ENCODE data around the gene NGFR.

The NGFR gene

DNA sequence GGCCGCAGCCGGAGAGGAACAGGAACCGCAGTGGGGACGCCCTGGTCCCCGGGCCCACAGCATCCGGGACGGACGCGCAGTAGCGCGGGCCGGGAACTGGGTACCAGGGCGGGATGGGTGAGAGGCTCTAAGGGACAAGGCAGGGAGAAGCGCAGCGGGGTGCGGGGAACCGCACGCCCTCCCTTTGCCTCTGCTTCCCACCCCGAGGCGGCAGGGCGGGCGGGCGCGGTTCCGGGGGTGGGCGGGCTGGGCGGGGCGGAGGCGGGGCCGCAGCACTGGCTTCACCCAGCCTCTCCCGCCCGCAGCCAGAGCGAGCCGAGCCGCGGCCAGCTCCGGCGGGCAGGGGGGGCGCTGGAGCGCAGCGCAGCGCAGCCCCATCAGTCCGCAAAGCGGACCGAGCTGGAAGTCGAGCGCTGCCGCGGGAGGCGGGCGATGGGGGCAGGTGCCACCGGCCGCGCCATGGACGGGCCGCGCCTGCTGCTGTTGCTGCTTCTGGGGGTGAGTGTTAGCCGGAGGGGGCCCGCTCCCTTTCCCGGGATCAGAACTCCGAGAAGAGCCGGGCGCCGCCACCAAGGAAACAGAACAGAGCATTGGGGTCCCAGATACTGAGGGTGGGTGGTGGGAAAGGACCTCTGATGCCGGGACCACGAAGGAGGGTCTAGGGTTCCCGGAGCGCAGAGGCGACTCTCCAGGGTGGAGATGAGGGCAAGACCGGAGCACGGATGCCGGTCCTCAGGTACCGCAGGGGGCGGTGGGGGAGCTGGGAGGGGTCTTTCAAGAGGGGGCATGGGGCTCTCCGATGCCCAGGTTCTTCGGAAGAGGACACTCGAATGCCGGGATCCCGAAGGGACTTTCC, at the start of gene NGFR:
NGFR (plus strand) TSS at position 308 of the 856 bp plus-strand sequence; CDS start at position 433, 125 bp downstream.
- DNase-seq (ENCODE audit: low read depth, low spot score), result no peak

DNA sequence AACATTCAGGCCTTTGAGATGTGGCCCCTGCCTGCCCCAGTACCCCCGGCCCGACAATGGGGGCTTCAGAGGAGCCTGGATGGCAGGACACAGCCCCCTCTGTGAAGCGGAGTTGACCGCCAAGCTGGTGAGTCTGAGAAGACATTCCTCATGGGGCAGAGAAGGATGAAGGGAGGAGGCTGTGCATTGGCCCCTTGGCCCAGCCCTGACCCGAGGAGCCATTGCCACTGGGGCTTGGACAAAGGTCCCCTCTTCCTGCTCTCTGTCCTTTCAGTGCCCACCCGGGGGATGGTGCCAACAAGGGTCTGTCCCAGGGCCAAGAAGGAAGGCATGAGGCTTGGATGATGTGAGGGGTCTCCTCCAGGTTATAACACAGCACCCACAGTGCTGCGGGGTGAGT, 49.5 kb upstream of the NGFR start:
- DNase-seq (ENCODE audit: low read depth, low spot score), result no peak

- no peak for DNase-seq (ENCODE audit: low read depth, low spot score)
Observed at GRCh38 chr17:49447628-49448302, 47.3 kb upstream of the NGFR start.

- no peak for DNase-seq (ENCODE audit: low read depth, low spot score)
Observed at GRCh38 chr17:49450181-49450580, 44.9 kb upstream of the NGFR start.

- DNase-seq (ENCODE audit: low read depth, low spot score), result no peak
Observed at GRCh38 chr17:49450735-49451134, 44.4 kb upstream of the NGFR start.

DNA sequence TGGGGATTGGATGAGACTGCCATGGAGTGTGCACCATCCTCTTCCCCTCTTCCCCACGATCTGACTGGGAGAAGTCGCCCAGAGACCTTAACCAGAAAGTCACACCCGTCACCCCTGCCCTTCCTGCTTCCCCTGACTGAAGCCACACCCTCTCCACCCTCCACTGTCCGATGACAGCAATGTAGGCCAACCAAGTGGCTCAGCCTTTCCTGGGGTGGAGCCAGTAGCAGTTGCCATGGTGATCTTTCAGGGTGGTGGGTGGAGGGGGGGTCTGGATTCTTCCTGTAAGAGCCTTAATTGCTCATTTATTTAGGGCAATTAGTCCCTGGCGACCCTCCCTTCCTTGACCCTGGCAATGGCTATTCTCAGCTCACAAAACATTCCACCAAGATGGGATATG, 42.9 kb upstream of the NGFR start:
- DNase-seq (ENCODE audit: low read depth, low spot score), result no peak

- DNase-seq (ENCODE audit: low read depth, low spot score), result no peak
Observed at GRCh38 chr17:49452661-49453060, 42.4 kb upstream of the NGFR start.

DNA sequence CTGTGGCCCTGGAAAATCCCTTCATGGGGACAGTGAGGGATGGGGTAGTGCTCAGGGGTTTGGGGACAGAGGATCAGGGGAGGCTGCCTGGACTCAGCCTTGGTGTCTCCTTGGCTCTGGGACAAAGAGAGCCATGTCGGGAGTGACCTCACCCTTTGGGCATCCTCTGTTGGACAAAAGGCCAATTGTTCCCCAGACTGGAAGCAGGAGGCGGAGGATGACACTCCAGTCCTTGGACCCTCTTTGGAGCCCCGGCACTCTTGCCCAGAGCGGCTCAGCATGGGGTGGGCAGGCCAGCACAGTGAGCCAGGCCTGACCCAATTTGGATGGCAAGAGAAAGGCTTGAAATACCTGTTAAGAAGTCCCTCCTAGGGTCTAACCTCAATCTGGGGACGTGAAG, 41.0 kb upstream of the NGFR start:
- no peak for DNase-seq (ENCODE audit: low read depth, low spot score)

DNA sequence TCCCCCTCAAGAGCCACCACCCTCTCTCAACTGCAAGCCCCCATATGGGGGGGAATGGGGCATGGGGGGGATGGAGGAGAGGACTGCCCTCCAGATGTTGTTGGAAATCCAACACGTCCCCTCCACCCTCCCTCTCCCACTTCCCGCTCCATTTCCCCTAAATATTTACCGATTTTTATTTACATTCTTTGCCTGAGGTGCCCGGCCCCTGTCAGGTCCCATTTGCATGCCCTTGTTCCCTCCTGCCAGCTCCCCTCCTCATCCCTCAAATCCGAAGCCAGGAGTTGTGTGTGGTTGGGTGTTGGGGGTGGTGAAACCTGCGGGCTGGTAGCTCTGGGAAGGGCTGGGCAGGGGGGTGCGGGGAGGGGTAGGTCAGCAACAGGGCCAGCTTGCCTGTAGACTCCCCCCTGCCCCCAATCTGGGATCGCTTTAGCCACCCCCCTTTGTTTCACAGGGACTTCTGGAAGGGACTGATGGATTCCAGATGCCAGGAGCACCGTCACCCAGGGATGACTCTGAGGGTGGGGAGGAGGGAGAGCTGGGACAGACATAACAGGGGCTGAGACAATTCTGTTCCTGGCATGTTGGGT, 39.7 kb upstream of the NGFR start:
- no peak for DNase-seq (ENCODE audit: low read depth, low spot score)

DNA sequence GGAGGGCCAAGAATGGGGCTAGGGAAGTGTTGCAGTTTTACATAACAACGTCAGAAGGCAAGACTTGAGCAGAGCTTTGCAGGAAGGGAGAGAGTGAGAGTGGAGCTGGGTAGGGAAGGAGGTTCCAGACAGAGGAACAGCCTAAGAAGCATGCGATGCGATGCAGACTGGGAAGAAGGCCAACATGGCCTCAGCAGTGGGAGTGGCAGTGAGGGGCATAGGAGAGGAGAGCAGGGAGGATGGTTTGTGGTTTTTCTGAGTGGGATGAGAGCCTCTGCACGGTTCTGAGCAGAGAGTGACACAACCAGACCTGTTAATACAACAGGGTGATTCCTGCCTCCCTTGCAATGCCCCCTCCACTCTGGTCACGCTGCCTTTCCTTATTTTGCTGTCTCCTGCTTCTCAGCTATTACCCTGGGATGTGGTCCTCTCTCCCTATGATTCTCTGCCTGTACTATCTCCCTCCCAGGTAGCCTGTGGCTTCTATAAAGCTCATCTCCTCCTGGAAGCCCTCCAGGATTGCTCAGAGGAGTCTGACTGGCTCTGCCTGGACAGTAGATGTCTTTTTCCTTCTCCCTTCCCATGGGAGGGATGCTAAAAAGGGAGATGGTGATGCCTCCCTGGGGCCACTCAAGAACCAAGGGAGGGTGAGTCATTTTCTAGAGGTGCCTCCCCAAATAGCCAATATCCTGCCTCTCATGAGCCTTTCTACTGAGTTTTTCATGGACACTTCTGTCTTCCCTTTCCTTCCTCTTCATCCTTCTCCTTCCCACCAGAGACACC, 38.7 kb upstream of the NGFR start:
- DNase-seq (ENCODE audit: low read depth, low spot score), result no peak

- DNase-seq (ENCODE audit: low read depth, low spot score), result no peak
Observed at GRCh38 chr17:49457564-49458535, 37.2 kb upstream of the NGFR start.

DNA sequence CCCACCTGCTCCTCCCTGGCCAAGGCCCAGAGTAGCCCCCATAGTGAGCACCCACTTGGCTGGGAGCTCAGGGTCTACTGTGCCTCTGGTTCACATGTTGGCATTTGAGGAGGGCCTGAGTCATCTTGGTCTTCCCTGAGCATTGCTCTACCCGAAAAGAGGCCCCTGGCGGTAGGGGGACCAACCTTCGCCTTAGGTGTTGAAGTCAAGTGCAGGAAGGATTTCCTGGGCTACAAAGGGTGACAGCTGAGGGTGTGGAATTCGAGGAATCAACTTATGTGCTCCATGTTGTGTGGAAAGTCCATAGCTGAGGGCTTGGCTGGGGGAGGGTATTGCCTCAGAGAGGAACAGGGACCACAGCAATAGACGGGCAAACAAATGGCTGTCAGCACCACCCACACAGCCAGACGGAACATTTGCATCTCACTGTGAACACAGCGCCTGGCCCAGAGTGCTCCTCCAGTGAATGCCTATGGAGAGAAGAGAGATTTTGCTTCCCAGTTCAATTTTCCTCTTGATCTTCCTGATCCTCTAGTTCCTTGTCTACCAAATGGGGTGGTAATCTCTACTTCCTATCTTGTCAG, 35.6 kb upstream of the NGFR start:
- no peak for DNase-seq (ENCODE audit: low read depth, low spot score)

DNA sequence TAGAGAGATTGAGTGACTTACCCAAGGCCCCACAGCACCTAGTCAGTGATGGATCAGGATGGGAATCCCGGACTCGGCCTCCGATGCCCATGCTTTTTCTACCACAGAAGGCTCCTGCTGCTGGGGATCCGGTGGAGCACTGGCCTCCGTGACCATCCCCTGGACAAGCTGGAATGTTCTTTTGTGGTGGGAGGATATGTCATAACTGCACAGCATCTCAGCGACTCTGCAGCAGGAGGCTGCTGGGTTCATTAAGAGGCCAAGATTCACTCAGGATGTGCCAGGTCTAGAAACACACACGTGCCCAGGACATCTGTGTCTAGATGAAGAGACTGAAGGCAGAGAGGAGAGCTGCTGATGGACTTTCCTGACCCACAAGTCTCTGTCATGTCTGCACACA, 34.7 kb upstream of the NGFR start:
- DNase-seq (ENCODE audit: low read depth, low spot score), result no peak

- no peak for DNase-seq (ENCODE audit: low read depth, low spot score)
Observed at GRCh38 chr17:49461580-49461979, 33.5 kb upstream of the NGFR start.

GRCh38 chr17:49464049-49464448, 31.0 kb upstream of the NGFR start:
- no peak for DNase-seq (ENCODE audit: low read depth, low spot score)

DNA sequence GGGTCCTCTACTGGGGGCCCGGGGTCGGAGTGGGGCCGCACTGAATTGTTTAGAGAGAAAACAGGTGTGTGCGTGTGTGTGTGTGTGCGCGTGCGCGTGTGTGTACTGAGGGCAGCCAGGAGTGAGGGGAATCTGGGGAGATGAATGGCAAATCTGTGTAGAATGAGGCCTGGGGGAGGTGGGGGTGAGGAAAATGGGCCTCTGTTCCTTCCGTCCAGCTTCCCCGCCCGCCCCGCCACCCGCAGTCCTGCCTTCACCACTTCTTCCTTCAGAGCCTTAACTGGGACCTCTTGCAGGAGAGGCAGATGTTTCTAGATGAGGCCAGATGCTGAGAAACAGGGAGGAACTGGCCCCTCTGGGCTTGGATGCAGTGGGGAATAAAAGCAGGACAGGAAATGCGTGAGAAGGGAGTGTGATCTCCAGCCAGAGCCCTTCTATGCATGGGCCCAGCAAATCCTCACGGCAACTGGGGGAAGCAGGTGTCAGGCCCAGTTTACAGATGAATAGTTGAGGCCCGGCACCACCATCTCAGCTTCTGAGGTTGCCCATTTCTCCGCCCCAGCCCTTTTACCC, 29.7 kb upstream of the NGFR start:
- DNase-seq (ENCODE audit: low read depth, low spot score), result no peak

- DNase-seq (ENCODE audit: low read depth, low spot score), result no peak
Observed at GRCh38 chr17:49466436-49466835, 28.7 kb upstream of the NGFR start.

DNA sequence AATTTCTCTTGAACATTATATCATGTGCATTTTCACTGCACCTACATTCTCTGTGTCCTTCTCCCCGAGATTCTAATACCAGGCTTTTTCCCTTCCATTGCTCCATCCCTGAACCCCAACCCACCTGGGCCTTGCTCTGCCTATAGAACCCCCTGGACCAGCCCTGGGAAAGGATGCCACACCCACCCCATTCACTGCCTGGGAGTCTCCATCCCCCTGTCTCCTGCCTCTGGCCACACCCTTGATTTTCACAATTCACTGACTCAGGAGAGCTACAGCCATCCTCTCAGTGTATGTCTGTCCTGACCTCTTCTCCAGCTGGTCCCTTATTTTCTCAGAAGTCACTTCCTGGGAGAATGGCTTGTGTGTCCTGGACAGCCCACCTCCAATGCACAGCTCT, 27.9 kb upstream of the NGFR start:
- DNase-seq (ENCODE audit: low read depth, low spot score), result no peak

- DNase-seq (ENCODE audit: low read depth, low spot score), result no peak
Observed at GRCh38 chr17:49468811-49469385, 26.2 kb upstream of the NGFR start.

All from activated naive CD8-positive, alpha-beta T cell treated with anti-CD3 and anti-CD28 coated beads, Interleukin-2, amount 50 U/mL, for 16 hours (primary cell).